GM18868 (cell line): Measurements from ENCODE around the gene TRA2A.

Source experiments
- ATAC-seq: cut with Tn5 transposase; IDR thresholded peaks from one replicate; pipeline ENCODE4 v1.9.1; 2021; ENCODE audit warnings: mild to moderate bottlenecking, moderate library complexity; ENCODE audit not compliant: unreplicated experiment

Gene TRA2A

GRCh38 chr7:23471106-23471859 lies 60.5 kb downstream of the TRA2A start:
- peak; percentile 32 for ATAC-seq

GRCh38 chr7:23470330-23471105 lies 61.3 kb downstream of the TRA2A start, which contains the start of gene IGF2BP3:
Gene IGF2BP3, minus strand, starts transcription at chr7:23470491. Its CDS starts 381 bp downstream, at chr7:23470110.
- ATAC-seq, result peak; percentile 18

- ATAC-seq, result no peak
Measured at GRCh38 chr7:23469961-23470250, 61.9 kb downstream of the TRA2A start.

GRCh38 chr7:23469150-23469960 lies 62.4 kb downstream of the TRA2A start:
- ATAC-seq, result no peak

- no peak for ATAC-seq
Measured at GRCh38 chr7:23468526-23469149, 63.1 kb downstream of the TRA2A start.

GRCh38 chr7:23467806-23468525 lies 63.8 kb downstream of the TRA2A start:
- no peak for ATAC-seq

GRCh38 chr7:23467291-23467805 lies 64.4 kb downstream of the TRA2A start:
- no peak for ATAC-seq

GRCh38 chr7:23462846-23463245 lies 68.9 kb downstream of the TRA2A start:
- no peak for ATAC-seq

GRCh38 chr7:23458044-23458443 lies 73.7 kb downstream of the TRA2A start:
- no peak for ATAC-seq

GRCh38 chr7:23456093-23456492 lies 75.7 kb downstream of the TRA2A start:
- ATAC-seq, result no peak

- no peak for ATAC-seq
Measured at GRCh38 chr7:23454881-23455526, 76.8 kb downstream of the TRA2A start.
